Left ventricle myocardium superior (tissue), 1 donor: ENCODE data around the gene STARD10. TPM values are rescaled to one million over a fixed set of nuclear protein-coding genes. Genes with fewer than 3 reads are reported as not detected.

Experiments
- ATAC-seq: fragments of 200-7000 bp; cut with Tn5 transposase; one replicate; pipeline ENCODE4 v1.9.1; 2020; ENCODE audit warnings: mild to moderate bottlenecking, moderate library complexity
- DNase-seq: peaks from one replicate; pipeline ENCODE4 v3.0.0-alpha.2; 2020
- intact Hi-C: fragments of 100-400 bp; cut with micrococcal nuclease; formaldehyde crosslinking; loops from one replicate; pipeline ENCODE4 v1.11.0; 2022
- total RNA-seq: library from RNA; stranded (reverse); fragmentation: NEBNext Ultra II Directional; extraction: Animal tissue kit (Norgen Biotek cat#: 25700); gene quantifications from one replicate; pipeline ENCODE4 v1.2.1, GENCODE V29; 2021
- donor health status: DM: no; HTN: yes; CAD: no; lungs with severe emphysema.

Gene STARD10
- total RNA-seq, 1 donor from 2014 or later = 102 TPM

- no peak for DNase-seq
- intact Hi-C loops = no loop called here
- ATAC-seq = no peak
Measured at GRCh38 chr11:72754149-72754543, 39.7 kb downstream of the STARD10 start.

GRCh38 chr11:72753341-72754148 lies 40.3 kb downstream of the STARD10 start:
- ATAC-seq = peak; percentile 4
- no peak for DNase-seq
- intact Hi-C loops = no loop called here

GRCh38 chr11:72752088-72752914 lies 41.5 kb downstream of the STARD10 start, which contains the start of gene ARAP1:
TSS of gene ARAP1 (minus strand) at chr11:72752408. CDS start at chr11:72727128, 25,280 bp downstream.
- peak; percentile 84 for DNase-seq
- intact Hi-C loops = no loop called here
- ATAC-seq = peak; percentile 95

DNA sequence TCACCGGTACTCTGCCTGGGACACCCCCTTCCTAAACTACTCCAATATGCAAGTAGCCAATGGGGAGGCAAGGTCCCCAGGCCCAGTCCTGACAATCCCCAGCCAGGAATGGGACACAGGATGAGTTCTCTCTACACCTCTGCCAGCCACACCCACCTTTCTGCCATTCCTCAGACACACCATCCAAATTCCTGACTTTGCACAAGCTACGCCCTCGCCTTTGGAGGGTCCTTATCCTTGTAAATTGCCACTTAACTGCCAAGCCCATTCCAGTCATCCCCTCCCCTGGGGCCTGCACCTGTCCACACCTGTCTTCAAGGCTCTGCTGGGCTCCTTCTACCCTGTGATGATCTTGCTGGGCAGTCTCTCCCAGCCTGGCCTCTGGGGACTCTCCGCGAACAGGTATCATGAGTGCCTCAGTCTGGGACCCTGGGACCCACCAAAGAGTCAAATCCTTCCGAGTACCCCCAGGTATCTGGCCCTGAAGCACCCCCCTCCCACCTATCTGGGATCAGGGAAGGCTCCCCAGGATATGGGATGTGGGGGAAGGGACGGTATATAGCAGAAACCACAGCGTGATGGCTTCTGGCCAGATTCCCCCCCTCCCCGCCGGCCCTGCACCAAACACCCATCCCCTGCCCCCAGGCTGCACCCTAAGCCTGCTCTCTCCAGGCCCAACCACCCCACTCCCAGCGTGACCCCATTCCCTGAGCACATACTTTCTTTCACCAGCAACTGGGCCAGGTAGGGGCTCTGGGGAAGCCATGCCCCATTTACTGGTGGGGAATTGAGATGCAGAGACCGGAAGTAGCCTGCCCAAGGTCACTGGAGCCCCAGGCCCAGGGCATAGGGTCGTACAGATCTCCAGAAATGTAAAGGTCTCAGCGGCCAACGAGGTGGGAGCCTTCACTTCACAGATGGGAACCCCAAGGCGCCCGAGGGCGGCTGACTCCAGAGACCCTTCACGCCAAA lies 42.4 kb downstream of the STARD10 start:
- intact Hi-C loops = no loop called here
- peak; percentile 9 for ATAC-seq
- no peak for DNase-seq

- ATAC-seq = no peak
- no peak for DNase-seq
- intact Hi-C loops = no loop called here
Measured at GRCh38 chr11:72750556-72751115, 43.2 kb downstream of the STARD10 start.

DNA sequence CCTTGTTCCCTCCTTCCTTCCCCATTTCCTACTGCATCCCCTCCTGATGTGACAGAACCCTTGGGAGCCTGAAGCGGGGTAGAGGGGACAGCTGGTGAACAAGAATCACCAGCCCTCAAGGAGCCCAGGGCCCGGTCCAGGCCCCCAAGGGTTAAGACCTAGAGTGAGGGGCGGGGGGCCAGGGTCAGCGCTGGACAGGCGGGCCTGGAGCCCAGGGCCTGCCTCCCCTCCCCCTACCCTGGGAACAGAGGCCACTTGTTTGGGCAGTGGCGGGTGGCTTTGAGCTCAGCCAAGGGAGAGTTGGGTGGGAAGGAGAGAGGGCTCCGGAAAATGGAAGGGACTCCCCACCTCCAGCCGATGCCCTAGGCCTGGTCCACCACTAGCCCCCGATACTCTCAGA lies 43.8 kb downstream of the STARD10 start:
- no peak for ATAC-seq
- intact Hi-C loops = no loop called here
- DNase-seq = no peak

DNA sequence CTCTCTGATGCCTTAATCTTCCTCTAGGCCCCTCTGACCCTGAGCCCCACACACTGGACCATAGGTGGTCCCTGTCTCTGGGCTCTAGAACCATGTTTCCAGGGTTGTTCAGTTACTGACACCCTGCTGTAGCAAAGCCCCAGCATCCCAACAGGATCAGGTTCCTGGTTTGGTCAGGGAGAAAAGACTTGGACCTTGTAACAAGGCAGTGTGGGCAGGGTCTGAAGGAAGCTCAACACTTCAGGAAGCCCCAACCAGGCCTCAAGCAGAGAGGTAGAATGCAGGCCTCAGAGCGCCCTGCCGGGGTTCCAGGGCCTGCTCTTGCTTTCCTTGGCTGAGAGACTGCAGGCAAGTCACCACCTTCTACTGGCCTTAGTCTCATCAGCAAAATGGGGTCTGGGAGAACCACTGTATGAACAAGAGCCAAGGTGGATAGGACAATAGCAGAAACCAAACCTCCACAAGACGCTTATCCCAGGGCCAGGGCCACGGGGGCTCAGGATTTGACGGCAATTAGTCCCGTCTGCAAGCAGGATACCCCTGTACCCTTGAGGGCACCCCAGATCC lies 46.5 kb downstream of the STARD10 start:
- ATAC-seq = no peak
- intact Hi-C loops = no loop called here
- DNase-seq = no peak

DNA sequence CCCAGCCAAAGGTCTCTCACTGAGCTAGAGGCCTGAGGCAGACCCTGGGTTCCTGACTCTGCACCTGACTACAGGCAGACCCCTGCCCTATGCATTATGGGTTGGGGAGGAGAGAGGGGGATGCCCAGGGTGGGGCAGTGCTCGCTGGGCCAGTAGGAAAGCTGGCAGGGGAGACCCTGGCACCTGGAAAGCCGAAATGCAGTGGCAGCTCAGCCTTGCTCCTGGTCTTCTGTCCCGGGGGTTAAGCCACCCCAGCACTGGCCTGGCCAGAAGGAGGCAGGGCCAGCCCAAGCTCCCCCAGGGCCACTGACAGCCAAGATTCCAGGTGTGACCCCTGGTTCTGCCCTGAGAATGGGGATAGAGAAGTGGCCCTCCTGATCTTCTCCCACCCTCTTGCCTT lies 47.0 kb downstream of the STARD10 start:
- no peak for ATAC-seq
- no peak for DNase-seq
- intact Hi-C loops = no loop called here

GRCh38 chr11:72745925-72746550 lies 47.8 kb downstream of the STARD10 start:
- ATAC-seq = no peak
- intact Hi-C loops = no loop called here
- no peak for DNase-seq

- DNase-seq (no peak), ATAC-seq (no peak)
- intact Hi-C loops = no loop called here
Measured at GRCh38 chr11:72745511-72745910, 48.3 kb downstream of the STARD10 start.

GRCh38 chr11:72744474-72744873 lies 49.4 kb downstream of the STARD10 start:
- ATAC-seq (no peak), DNase-seq (no peak)
- intact Hi-C loops = no loop called here

- intact Hi-C loops = no loop called here
- ATAC-seq = no peak
- no peak for DNase-seq
Measured at GRCh38 chr11:72743321-72744221, 50.3 kb downstream of the STARD10 start.

GRCh38 chr11:72742513-72743320 lies 51.1 kb downstream of the STARD10 start:
- ATAC-seq (no peak), DNase-seq (no peak)
- intact Hi-C loops = no loop called here

- intact Hi-C loops = no loop called here
- no peak for DNase-seq
- peak; percentile 11 for ATAC-seq
Measured at GRCh38 chr11:72741849-72742512, 51.9 kb downstream of the STARD10 start.

DNA sequence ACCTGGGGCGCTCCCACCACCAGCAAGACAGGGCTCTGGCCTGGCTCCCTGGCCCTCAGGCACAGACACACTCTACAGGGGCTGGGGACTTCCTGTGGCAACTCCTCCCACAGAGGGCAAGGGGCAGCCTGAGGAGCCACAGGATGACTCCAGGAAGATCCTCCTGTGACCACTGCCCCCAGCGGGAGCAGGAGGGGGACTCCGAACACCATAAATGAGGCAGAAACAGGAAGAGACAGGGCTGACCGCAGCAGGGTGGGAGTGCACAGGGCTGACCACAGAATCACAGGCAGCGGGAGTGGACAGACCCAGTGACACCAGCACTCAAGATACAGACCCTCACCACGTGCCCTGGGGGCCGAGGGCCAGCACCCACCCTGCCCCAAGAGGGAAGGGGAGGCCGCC lies 52.4 kb downstream of the STARD10 start:
- DNase-seq = no peak
- ATAC-seq = peak; percentile 28
- intact Hi-C loops = no loop called here
